Naive thymus-derived CD4-positive, alpha-beta T cell (primary cell): ENCODE measurements around the gene GDPD5. TPM values are rescaled to one million over a fixed set of nuclear protein-coding genes. Genes with fewer than 3 reads are reported as not detected.

ENCODE experiments used
- ATAC-seq: fragments of 150-1000 bp; cut with Tn5 transposase; 2 replicates; pipeline ENCODE4 v1.10.0; 2021; ENCODE audit warnings: mild to moderate bottlenecking, moderate library complexity
- CTCF ChIA-PET: fragments of 350-600 bp; sonication (Branson Sonifier 250); formaldehyde crosslinking; loops from one replicate; lab custom pipeline; 2021; ENCODE audit warnings: antibody characterized with exemption; lab: Charles Lee
- POLR2A ChIA-PET: fragments of 350-600 bp; sonication (Branson Sonifier 250); formaldehyde crosslinking; loops from one replicate; lab custom pipeline; 2021; ENCODE audit warnings: antibody characterized with exemption, inconsistent platforms; lab: Charles Lee
- DNase-seq, 9 donors: peaks; one replicate each; pipeline versions ENCODE4 v3.0.0 to v3.0.0-alpha.2; 2020 to 2022; ENCODE audit warnings: mixed read lengths in 1 of 9
- H3K27ac ChIP-seq: one replicate; pipeline ENCODE4 v1.7.0; 2013; ENCODE audit warnings: mild to moderate bottlenecking, low read depth, low read length, moderate library complexity
- H3K27me3 ChIP-seq, 2 donors: one replicate each; pipeline ENCODE4 v1.7.0; 2013; ENCODE audit warnings: low read length in 2 of 2, mild to moderate bottlenecking in 2 of 2, moderate library complexity in 2 of 2; ENCODE audit not compliant: control insufficient read depth in 2 of 2, insufficient read depth in 2 of 2
- H3K36me3 ChIP-seq, 3 experiments: 1 replicate in 2 of 3; 2 replicates in 1 of 3; pipeline ENCODE4 v1.7.0; 2013; ENCODE audit warnings: low read length in 3 of 3, mild to moderate bottlenecking in 3 of 3, moderate library complexity in 1 of 3; ENCODE audit not compliant: insufficient read depth in 3 of 3, control insufficient read depth in 2 of 3
- H3K4me1 ChIP-seq, 2 donors: one replicate each; pipeline ENCODE4 v1.7.0; 2013; ENCODE audit warnings: low read length in 2 of 2, mild to moderate bottlenecking in 2 of 2, moderate library complexity in 1 of 2; ENCODE audit not compliant: control insufficient read depth in 2 of 2, insufficient read depth in 2 of 2
- H3K4me3 ChIP-seq: 2 replicates; pipeline ENCODE4 v1.7.0; 2013; ENCODE audit warnings: mild to moderate bottlenecking, low read length
- H3K9me3 ChIP-seq, 3 experiments: 1 replicate in 2 of 3; 2 replicates in 1 of 3; pipeline ENCODE4 v1.7.0; 2013; ENCODE audit warnings: low read length in 3 of 3; ENCODE audit not compliant: control insufficient read depth in 2 of 3
- H3K27ac Mint-ChIP-seq, 9 donors: one replicate each; pipeline ENCODE4 v1.8.0; 2020 to 2022; ENCODE audit warnings: mixed read lengths in 9 of 9, mild to moderate bottlenecking in 8 of 9, moderate library complexity in 5 of 9, inconsistent platforms in 2 of 9
- H3K27me3 Mint-ChIP-seq, 5 donors: one replicate each; pipeline ENCODE4 v1.8.0; 2021 to 2022; ENCODE audit warnings: mixed read lengths in 5 of 5, mild to moderate bottlenecking in 1 of 5
- H3K36me3 Mint-ChIP-seq, 5 donors: one replicate each; pipeline ENCODE4 v1.8.0; 2020 to 2022; ENCODE audit warnings: mixed read lengths in 5 of 5, mild to moderate bottlenecking in 3 of 5, inconsistent platforms in 1 of 5
- H3K4me1 Mint-ChIP-seq, 7 donors: one replicate each; pipeline ENCODE4 v1.8.0; 2020 to 2022; ENCODE audit warnings: mixed read lengths in 7 of 7, mild to moderate bottlenecking in 3 of 7, inconsistent platforms in 1 of 7
- H3K4me3 Mint-ChIP-seq, 10 donors: one replicate each; pipeline ENCODE4 v1.8.0; 2020 to 2022; ENCODE audit warnings: mild to moderate bottlenecking in 10 of 10, mixed read lengths in 10 of 10, moderate library complexity in 6 of 10, inconsistent platforms in 2 of 10
- H3K9me3 Mint-ChIP-seq, 11 donors: one replicate each; pipeline ENCODE4 v1.8.0; 2020 to 2022; ENCODE audit warnings: mixed read lengths in 11 of 11, mild to moderate bottlenecking in 4 of 11, inconsistent platforms in 1 of 11, moderate library complexity in 1 of 11
- intact Hi-C, 2 donors: fragments of 100-400 bp; cut with micrococcal nuclease; formaldehyde crosslinking; loops; one replicate each; pipeline ENCODE4 v1.15.1; 2023
- polyA plus RNA-seq, 2 donors: library from polyadenylated mRNA; unstranded; fragments of 300-500 nt; fragmentation: Illumina TruSeq; gene quantifications; one replicate each; pipeline ENCODE4 v1.2.3, GENCODE V29; 2021
- total RNA-seq, 6 experiments: library from RNA in 5 of 6; stranded (reverse) in 5 of 6; gene quantifications; 1 replicate in 5 of 6; 2 replicates in 1 of 6; pipeline ENCODE4 v1.2.3 and lab custom pipeline; 2021 to 2026

The GDPD5 gene
- total and polyA plus RNA-seq, 7 experiments from 2014 or later, result 3.9 to 50.3 (median 21.1) TPM

DNA sequence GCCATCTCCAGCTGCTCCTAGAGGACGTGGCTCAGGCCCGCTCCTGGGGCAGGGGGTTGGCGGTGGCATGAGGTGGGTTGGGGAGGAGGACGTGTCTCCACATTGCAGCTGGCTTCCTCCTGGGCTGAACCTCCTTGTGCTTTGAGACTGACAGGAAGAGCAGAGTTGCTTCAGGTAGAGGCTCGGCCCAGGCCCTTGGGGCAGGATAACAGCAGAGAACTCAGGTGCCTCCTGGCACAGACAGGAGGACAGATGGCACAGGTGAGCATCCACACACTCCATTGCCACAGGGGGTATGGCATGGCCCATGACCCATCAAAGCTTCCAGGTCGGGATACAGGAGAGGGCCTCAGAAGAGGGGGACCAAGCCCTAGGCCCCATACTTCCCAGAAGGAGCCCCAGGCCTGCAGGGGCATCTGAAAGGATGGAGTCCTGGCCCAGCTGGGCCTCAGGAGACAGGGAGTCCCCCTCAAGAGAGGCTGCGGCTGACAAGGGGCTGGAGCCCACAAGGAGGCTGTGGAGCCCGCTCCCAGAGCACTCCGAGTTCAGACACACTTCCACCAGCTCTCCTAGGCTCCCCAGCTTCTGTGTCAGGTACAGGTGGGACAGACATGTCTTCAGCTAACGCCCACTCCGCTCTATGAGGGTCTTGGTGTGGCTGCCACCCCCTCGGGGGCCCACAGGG lies 90.7 kb downstream of the GDPD5 start:
- H3K9me3 Mint-ChIP-seq, result peaks cover 0 to 3% (median 0%) of the 10 kb centered on the region in 11 donors
- no peak overlapping the region for H3K27ac ChIP-seq
- intact Hi-C loops, result no loop called here
- H3K4me1 ChIP-seq, result peaks cover 6 to 8% of the 10 kb centered on the region in 2 donors
- peaks cover 4 to 5% of the 10 kb centered on the region in 2 donors for H3K27me3 ChIP-seq
- H3K4me3 ChIP-seq, result no peak overlapping the region
- peaks cover 0 to 11% (median 2%) of the 10 kb centered on the region in 5 donors for H3K36me3 Mint-ChIP-seq
- no peak for DNase-seq
- peaks cover 0 to 12% (median 9%) of the 10 kb centered on the region in 7 donors for H3K4me1 Mint-ChIP-seq
- H3K36me3 ChIP-seq, result no peaks in the 10 kb centered on the region
- peaks cover 26 to 40% (median 34%) of the 10 kb centered on the region in 5 donors for H3K27me3 Mint-ChIP-seq
- H3K9me3 ChIP-seq, result no peaks in the 10 kb centered on the region
- POLR2A ChIA-PET, result no interaction called here
- H3K4me3 Mint-ChIP-seq, result no peak overlapping the region
- no peak for ATAC-seq
- H3K27ac Mint-ChIP-seq, result no peak overlapping the region
- CTCF ChIA-PET, result no interaction called here

DNA sequence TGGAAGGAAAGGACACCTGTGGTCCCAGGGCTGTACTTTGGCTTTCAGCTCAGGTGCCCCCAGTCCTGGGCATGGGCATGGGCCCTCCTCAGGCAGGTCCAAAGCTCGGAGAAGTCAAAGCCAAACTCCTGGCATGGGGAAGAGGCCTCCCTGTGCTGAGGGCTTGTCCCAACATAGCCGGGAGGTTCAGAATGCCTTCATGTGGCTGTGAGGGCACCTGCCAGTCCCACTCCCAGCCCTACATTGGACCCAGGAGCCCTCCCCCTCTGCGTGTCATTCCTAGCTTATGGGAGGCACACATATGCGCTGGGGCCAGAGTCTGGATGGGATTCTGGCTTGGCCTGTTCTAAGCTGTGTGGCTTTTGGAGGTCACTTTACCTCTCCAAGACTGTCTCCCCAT lies 91.7 kb downstream of the GDPD5 start:
- no peaks in the 10 kb centered on the region for H3K36me3 ChIP-seq
- peaks cover 4 to 5% of the 10 kb centered on the region in 2 donors for H3K27me3 ChIP-seq
- no peak overlapping the region for H3K4me3 ChIP-seq
- DNase-seq (no peak), ATAC-seq (no peak)
- peaks cover 0 to 4% (median 0%) of the 10 kb centered on the region in 3 experiments for H3K9me3 ChIP-seq
- CTCF ChIA-PET, result interaction anchor here (0.6 kb wide), 1 partner anchor 10 kb away, joined by 3 read pairs; no protein-coding TSS in a partner anchor
- H3K9me3 Mint-ChIP-seq, result peaks cover 0 to 5% (median 3%) of the 10 kb centered on the region in 11 donors
- H3K27ac ChIP-seq, result no peak overlapping the region
- H3K4me1 ChIP-seq, result peaks cover 8 to 10% of the 10 kb centered on the region in 2 donors
- intact Hi-C loops, result no loop called here
- no peak overlapping the region for H3K4me3 Mint-ChIP-seq
- POLR2A ChIA-PET, result no interaction called here
- H3K36me3 Mint-ChIP-seq, result peaks cover 0 to 11% (median 6%) of the 10 kb centered on the region in 5 donors
- no peak overlapping the region for H3K27ac Mint-ChIP-seq
- peaks cover 4 to 17% (median 14%) of the 10 kb centered on the region in 7 donors for H3K4me1 Mint-ChIP-seq
- peaks cover 30 to 45% (median 38%) of the 10 kb centered on the region in 5 donors for H3K27me3 Mint-ChIP-seq

DNA sequence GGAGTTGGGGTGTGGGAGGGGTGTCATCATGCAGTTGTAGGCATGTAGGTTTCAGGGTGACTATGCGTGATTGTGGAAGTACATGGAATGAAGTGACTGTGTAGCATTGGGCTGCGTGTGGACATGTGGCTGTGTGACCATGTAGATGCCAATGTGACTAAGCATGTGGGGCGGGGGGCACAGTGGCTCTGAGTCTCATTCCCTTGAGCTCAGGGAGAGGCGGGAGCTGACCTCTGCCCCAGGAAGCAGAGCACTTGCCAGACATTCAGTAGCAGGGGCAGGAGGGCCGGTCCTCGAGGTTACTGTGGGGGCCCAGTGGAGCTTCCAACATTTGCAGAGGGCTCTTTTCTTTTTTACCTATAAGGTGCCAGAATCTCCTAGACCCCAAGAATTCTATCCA lies 92.3 kb downstream of the GDPD5 start:
- H3K4me1 Mint-ChIP-seq, result peaks cover 10 to 23% (median 19%) of the 10 kb centered on the region in 7 donors
- H3K9me3 Mint-ChIP-seq, result peaks cover 0 to 7% (median 3%) of the 10 kb centered on the region in 11 donors
- Histone ChIP-seq H3K9me3 (peaks cover 0 to 4% (median 0%) of the 10 kb centered on the region in 3 experiments), H3K27ac (no peak overlapping the region), H3K36me3 (no peaks in the 10 kb centered on the region), H3K27me3 (peaks cover 4 to 5% of the 10 kb centered on the region in 2 donors), H3K4me1 (peaks cover 9 to 10% of the 10 kb centered on the region in 2 donors), H3K4me3 (no peak overlapping the region)
- ChIA-PET CTCF (interaction anchor here (0.6 to 2.3 kb wide), 2 partner anchors 9 to 99 kb away, joined by 3 to 5 read pairs; no protein-coding TSS in a partner anchor), POLR2A (no interaction called here)
- H3K4me3 Mint-ChIP-seq, result peak overlapping the region in 1 of 10 donors; percentile 63
- DNase-seq, result no peak
- intact Hi-C loops, result no loop called here
- no peak for ATAC-seq
- H3K36me3 Mint-ChIP-seq, result peaks cover 0 to 11% (median 10%) of the 10 kb centered on the region in 5 donors
- no peak overlapping the region for H3K27ac Mint-ChIP-seq
- H3K27me3 Mint-ChIP-seq, result peaks cover 34 to 51% (median 44%) of the 10 kb centered on the region in 5 donors

DNA sequence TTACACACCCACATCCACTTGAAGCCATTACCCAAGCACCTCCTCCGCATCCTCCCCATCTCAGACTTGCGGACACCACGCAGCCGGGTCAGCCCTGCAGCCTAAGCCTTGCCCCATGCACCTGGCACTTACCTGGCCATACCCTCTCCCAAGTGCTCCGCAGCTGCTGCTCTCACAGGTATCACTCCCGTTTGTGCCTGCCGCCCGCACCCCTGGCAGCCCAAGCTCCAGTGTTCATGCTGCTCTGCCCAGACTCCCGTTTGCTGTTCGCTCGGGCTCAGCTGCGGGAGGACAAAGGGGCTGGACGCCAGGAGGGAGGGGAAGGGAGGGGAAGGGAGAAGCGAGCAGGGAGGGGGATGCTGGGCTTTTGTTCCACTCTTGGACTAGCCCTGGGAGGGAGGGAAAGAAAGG lies 92.8 kb downstream of the GDPD5 start, which contains the start of gene KLHL35:
TSS of gene KLHL35 (minus strand) at position 293 of the 411 bp plus-strand sequence. CDS start 2,574 bp downstream, outside the sequence.
- no peak within 1 kb of the TSS for H3K27ac Mint-ChIP-seq
- peaks cover 0 to 11% (median 10%) of the 10 kb centered on the region in 5 donors for H3K36me3 Mint-ChIP-seq
- CTCF ChIA-PET, result interaction anchor here (1.2 to 2.3 kb wide), 2 partner anchors 12 to 99 kb away, joined by 5 to 6 read pairs; no protein-coding TSS in a partner anchor
- peaks cover 34 to 56% (median 45%) of the 10 kb centered on the region in 5 donors for H3K27me3 Mint-ChIP-seq
- POLR2A ChIA-PET, result no interaction called here
- Histone ChIP-seq H3K4me3 (no peak within 1 kb of the TSS), H3K36me3 (no peaks in the 10 kb centered on the region), H3K27me3 (peaks cover 4 to 5% of the 10 kb centered on the region in 2 donors), H3K27ac (no peak within 1 kb of the TSS), H3K9me3 (peaks cover 0 to 4% (median 0%) of the 10 kb centered on the region in 3 experiments), H3K4me1 (peaks cover 10 to 12% of the 10 kb centered on the region in 2 donors)
- DNase-seq (no peak), ATAC-seq (no peak)
- intact Hi-C loops, result no loop called here
- peak within 1 kb of the TSS in 2 of 10 donors; percentile 42 to 63 for H3K4me3 Mint-ChIP-seq
- H3K4me1 Mint-ChIP-seq, result peaks cover 15 to 29% (median 22%) of the 10 kb centered on the region in 7 donors
- H3K9me3 Mint-ChIP-seq, result peaks cover 0 to 7% (median 3%) of the 10 kb centered on the region in 11 donors

DNA sequence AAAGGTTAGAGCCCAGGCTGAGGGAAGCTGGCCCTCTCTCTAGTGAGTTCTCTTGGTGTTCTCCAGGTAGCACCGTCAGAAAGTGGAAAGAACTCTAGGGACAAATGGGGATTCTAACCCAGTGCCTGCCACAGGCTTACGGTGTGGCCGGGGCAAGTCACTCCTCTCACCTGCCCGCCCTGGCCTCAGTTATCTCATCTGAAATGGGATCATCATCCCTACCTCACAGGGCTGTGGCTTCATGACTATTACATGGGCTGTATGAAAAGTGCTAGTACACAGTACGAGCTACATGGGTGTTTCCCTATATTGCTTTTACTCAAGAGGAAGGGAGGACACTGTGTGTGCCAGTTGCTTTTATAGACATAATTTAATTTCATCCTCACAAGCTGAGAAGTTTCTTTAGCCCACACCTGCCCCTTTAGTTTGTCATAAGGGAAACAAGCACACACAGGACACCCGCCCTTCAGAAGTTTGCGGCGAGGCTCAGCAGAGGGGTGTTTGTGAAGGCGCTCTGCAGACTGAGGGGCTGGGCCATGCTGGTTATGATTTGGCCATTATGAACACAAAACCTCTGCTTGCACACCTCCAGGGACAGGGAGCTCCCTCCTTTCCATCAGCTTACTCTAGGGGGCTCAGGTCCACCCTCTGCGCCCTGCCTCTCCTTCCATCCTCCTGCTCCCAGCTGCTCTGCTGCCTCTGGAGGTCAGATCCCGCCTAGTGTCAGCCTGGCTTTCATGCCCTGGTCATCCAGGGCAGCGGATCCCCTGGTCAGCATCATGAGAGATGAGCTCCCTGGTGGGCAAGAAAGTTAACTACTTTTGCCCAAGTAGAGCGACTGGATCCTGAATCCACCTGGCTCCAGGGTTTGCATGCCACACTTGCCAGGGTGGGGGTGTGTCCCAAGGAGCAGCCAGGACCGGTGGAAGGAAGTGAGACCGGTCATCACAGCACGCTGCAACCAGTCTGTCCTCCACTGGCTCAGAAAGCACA lies 93.9 kb downstream of the GDPD5 start:
- H3K4me1 ChIP-seq, result peaks cover 10 to 12% of the 10 kb centered on the region in 2 donors
- H3K4me1 Mint-ChIP-seq, result peaks cover 17 to 31% (median 22%) of the 10 kb centered on the region in 7 donors
- H3K27me3 Mint-ChIP-seq, result peaks cover 34 to 56% (median 45%) of the 10 kb centered on the region in 5 donors
- H3K9me3 ChIP-seq, result peaks cover 0 to 4% (median 0%) of the 10 kb centered on the region in 3 experiments
- peaks cover 4 to 5% of the 10 kb centered on the region in 2 donors for H3K27me3 ChIP-seq
- H3K4me3 Mint-ChIP-seq, result peak overlapping the region in 6 of 10 donors; percentile 44 to 92 (median 76)
- ChIA-PET POLR2A (no interaction called here), CTCF (interaction anchor here (0.5 to 2.3 kb wide), 3 partner anchors 14 to 152 kb away, joined by 3 to 6 read pairs (median 5); no protein-coding TSS in a partner anchor)
- no peak overlapping the region for H3K27ac Mint-ChIP-seq
- H3K36me3 Mint-ChIP-seq, result peaks cover 0 to 11% (median 10%) of the 10 kb centered on the region in 5 donors
- DNase-seq (no peak), ATAC-seq (no peak)
- intact Hi-C loops, result no loop called here
- no peak overlapping the region for H3K27ac ChIP-seq
- peaks cover 0 to 7% (median 3%) of the 10 kb centered on the region in 11 donors for H3K9me3 Mint-ChIP-seq
- H3K36me3 ChIP-seq, result no peaks in the 10 kb centered on the region
- no peak overlapping the region for H3K4me3 ChIP-seq
